GM12873 (cell line): Measurements from ENCODE around the gene SLC28A1.

ENCODE experiments used
- TF ChIP-seq, protein P1 (sequence below): IDR thresholded peaks from 2 replicates; pipeline ENCODE4 v1.5.1; 2012; ENCODE audit warnings: low read depth, mild to moderate bottlenecking, moderate library complexity, low read length, control low read depth; ENCODE audit not compliant: insufficient read depth; ENCODE audit errors: missing control alignments

SLC28A1 gene

GRCh38 chr15:84992157-84992944 lies 107.9 kb downstream of the SLC28A1 start:
- TF ChIP-seq, protein P1, sequence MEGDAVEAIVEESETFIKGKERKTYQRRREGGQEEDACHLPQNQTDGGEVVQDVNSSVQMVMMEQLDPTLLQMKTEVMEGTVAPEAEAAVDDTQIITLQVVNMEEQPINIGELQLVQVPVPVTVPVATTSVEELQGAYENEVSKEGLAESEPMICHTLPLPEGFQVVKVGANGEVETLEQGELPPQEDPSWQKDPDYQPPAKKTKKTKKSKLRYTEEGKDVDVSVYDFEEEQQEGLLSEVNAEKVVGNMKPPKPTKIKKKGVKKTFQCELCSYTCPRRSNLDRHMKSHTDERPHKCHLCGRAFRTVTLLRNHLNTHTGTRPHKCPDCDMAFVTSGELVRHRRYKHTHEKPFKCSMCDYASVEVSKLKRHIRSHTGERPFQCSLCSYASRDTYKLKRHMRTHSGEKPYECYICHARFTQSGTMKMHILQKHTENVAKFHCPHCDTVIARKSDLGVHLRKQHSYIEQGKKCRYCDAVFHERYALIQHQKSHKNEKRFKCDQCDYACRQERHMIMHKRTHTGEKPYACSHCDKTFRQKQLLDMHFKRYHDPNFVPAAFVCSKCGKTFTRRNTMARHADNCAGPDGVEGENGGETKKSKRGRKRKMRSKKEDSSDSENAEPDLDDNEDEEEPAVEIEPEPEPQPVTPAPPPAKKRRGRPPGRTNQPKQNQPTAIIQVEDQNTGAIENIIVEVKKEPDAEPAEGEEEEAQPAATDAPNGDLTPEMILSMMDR, result no peak
